K562 (cell line): Measurements from ENCODE around the gene WASF2. TPM values are rescaled to one million over a fixed set of nuclear protein-coding genes. Genes with fewer than 3 reads are reported as not detected.

Source experiments
- BCOR ChIP-seq: fragments of 450-650 bp; IDR thresholded peaks from 2 replicates; pipeline ENCODE4 v1.6.1; 2016
- JUN ChIP-seq, 2 experiments: sonication (generic) in 1 of 2; formaldehyde crosslinking in 1 of 2; IDR thresholded peaks; 2 replicates each; pipeline versions ENCODE4 v1.6.1 to v1.8.0; 2012 to 2022; ENCODE audit warnings: borderline replicate concordance in 2 of 2, mild to moderate bottlenecking in 2 of 2, improper control_type of control experiment in 1 of 2, low read depth in 1 of 2, low read length in 1 of 2, missing genetic modification reagents in 1 of 2
- MGA ChIP-seq: fragments of 450-650 bp; IDR thresholded peaks from 2 replicates; pipeline ENCODE4 v1.6.1; 2016; ENCODE audit warnings: mild to moderate bottlenecking, moderate library complexity
- PBX2 ChIP-seq, 2 experiments: IDR thresholded peaks in 1 of 2; conservative IDR thresholded peaks in 1 of 2; 2 replicates each; pipeline ENCODE4 v1.6.1; 2016; ENCODE audit warnings: low read depth in 2 of 2, mild to moderate bottlenecking in 1 of 2, missing compliant biosample characterization in 1 of 2, missing genetic modification characterization in 1 of 2, moderate library complexity in 1 of 2
- RCOR1 ChIP-seq, 2 experiments: IDR thresholded peaks; 2 replicates each; pipeline ENCODE4 v1.6.1; 2012; ENCODE audit warnings: low read depth in 2 of 2, low read length in 2 of 2, borderline replicate concordance in 1 of 2, improper control_type of control experiment in 1 of 2
- SNRNP70 ChIP-seq: fragments of 200-400 bp; formaldehyde crosslinking; optimal IDR thresholded peaks from 2 replicates; pipeline ENCODE3; 2017; ENCODE audit warnings: low read depth, low read length
- YY1 ChIP-seq, 3 experiments: IDR thresholded peaks; 2 replicates each; pipeline ENCODE4 v1.6.1; 2011; ENCODE audit warnings: low read length in 2 of 3, mild to moderate bottlenecking in 2 of 3, moderate library complexity in 2 of 3, borderline replicate concordance in 1 of 3, control low read depth in 1 of 3, low read depth in 1 of 3; ENCODE audit not compliant: insufficient read depth in 3 of 3, insufficient replicate concordance in 2 of 3, control insufficient read depth in 1 of 3, insufficient read length in 1 of 3; ENCODE audit errors: extremely low read depth in 1 of 3
- ZBTB33 ChIP-seq: sonication (generic); formaldehyde crosslinking; IDR thresholded peaks from 2 replicates; pipeline ENCODE4 v1.8.1; 2023; ENCODE audit warnings: mild to moderate bottlenecking, missing genetic modification reagents
- ZKSCAN1 ChIP-seq: fragments of 150-350 bp; IDR thresholded peaks from 2 replicates; pipeline ENCODE4 v1.6.1; 2016; ENCODE audit warnings: low read depth, low read length
- ZNF253 ChIP-seq: fragments of 250-450 bp; sonication (Bioruptor Pico); conservative IDR thresholded peaks from 2 replicates; pipeline ENCODE4 v1.6.1; 2021; ENCODE audit warnings: mild to moderate bottlenecking
- polyA plus RNA-seq, 8 experiments: library from polyadenylated mRNA; depleted of rRNA in 4 of 8; stranded (reverse) in 5 of 8; unstranded in 3 of 8; fragments of >200 nt; fragmentation: Nextera tagmentation in 2 of 8; fragmentation: Illumina TruSeq in 1 of 8; extraction: Ambion mirVana in 2 of 8; extraction: Trizol in 1 of 8; gene quantifications; 2 replicates each; pipeline versions ENCODE4 v1.2.1 to v1.2.3, GENCODE V29; 2011 to 2014; ENCODE audit warnings: inconsistent platforms in 1 of 8, missing spikeins in 1 of 8
- total RNA-seq, 7 experiments: library from RNA; depleted of rRNA in 6 of 7; stranded (reverse); fragments of >200 nt in 6 of 7; fragmentation: Illumina TruSeq in 2 of 7; extraction: Trizol in 2 of 7; gene quantifications; 2 replicates each; pipeline versions ENCODE4 v1.2.1 to v1.2.3, GENCODE V29; 2011 to 2021; ENCODE audit warnings: low replicate concordance in 1 of 7

WASF2 gene
- total and polyA plus RNA-seq, 9 of the 15 experiments (the other 6 are each of a cell fraction or from before 2014, with no cell fraction given): 8.2 to 163 (median 31.2) TPM

- TF ChIP-seq SNRNP70 (no peak), ZBTB33 (CRISPR knock-in tag) (no peak), ZKSCAN1 (peak; percentile 98), JUN (IDR thresholded peaks at IDR 0.05; ENCODE audit: borderline replicate concordance, low read depth, low read length) (no peak), JUN (CRISPR knock-in tag; IDR thresholded peaks at IDR 0.05; ENCODE audit: borderline replicate concordance) (no peak), PBX2 (CRISPR knock-in tag; IDR thresholded peaks at IDR 0.05; ENCODE audit: low read depth) (no peak), PBX2 (tag; conservative IDR thresholded peaks at IDR 0.05; ENCODE audit: low read depth) (no peak), MGA (no peak), RCOR1 (IDR thresholded peaks at IDR 0.05; ENCODE audit: borderline replicate concordance in 1 of 2, low read depth in 2 of 2, low read length in 2 of 2) (no peak), YY1 (IDR thresholded peaks at IDR 0.05; ENCODE audit: borderline replicate concordance in 1 of 3, control insufficient read depth in 1 of 3, extremely low read depth in 1 of 3, insufficient read depth in 3 of 3, insufficient read length in 1 of 3, insufficient replicate concordance in 2 of 3, low read depth in 1 of 3, low read length in 2 of 3) (no peak), ZNF253 (CRISPR knock-in tag) (no peak), BCOR (peak; percentile 45)
Observed at GRCh38 chr1:27518808-27519207, 28.8 kb upstream of the WASF2 start (continued).
